Measurements from ENCODE around the gene G6PC1. TPM values are rescaled to one million over a fixed set of nuclear protein-coding genes. Genes with fewer than 3 reads are reported as not detected.

G6PC1 gene
- polyA plus RNA-seq, 1 experiment, result not detected

GRCh38 chr17:42891539-42892152 is 9.0 kb upstream of the G6PC1 start:
- H3K4me3 ChIP-seq (ENCODE audit: low read depth, low read length), result no peak overlapping the region
- ChIA-PET POLR2A (no interaction called here), CTCF (interaction anchor here (0.9 kb wide), 1 partner anchor 10 kb away, joined by 3 read pairs; no protein-coding TSS in a partner anchor)
- H3K27me3 ChIP-seq (ENCODE audit: control insufficient read depth, insufficient read depth, low read length), result peaks cover 4% of the 10 kb centered on the region
- peak; percentile 1 for DNase-seq (ENCODE audit: low read depth, low spot score)
- peak overlapping the region; percentile 52 for H3K27ac ChIP-seq (ENCODE audit: low read depth, low read length)
- no peaks in the 10 kb centered on the region for H3K9me3 ChIP-seq (ENCODE audit: control insufficient read depth, insufficient read depth, low read length)
- TF ChIP-seq, protein P1, sequence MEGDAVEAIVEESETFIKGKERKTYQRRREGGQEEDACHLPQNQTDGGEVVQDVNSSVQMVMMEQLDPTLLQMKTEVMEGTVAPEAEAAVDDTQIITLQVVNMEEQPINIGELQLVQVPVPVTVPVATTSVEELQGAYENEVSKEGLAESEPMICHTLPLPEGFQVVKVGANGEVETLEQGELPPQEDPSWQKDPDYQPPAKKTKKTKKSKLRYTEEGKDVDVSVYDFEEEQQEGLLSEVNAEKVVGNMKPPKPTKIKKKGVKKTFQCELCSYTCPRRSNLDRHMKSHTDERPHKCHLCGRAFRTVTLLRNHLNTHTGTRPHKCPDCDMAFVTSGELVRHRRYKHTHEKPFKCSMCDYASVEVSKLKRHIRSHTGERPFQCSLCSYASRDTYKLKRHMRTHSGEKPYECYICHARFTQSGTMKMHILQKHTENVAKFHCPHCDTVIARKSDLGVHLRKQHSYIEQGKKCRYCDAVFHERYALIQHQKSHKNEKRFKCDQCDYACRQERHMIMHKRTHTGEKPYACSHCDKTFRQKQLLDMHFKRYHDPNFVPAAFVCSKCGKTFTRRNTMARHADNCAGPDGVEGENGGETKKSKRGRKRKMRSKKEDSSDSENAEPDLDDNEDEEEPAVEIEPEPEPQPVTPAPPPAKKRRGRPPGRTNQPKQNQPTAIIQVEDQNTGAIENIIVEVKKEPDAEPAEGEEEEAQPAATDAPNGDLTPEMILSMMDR (IDR thresholded peaks at IDR 0.05; ENCODE audit: low read depth, low read length), result no peak

GRCh38 chr17:42893359-42893758 is 7.2 kb upstream of the G6PC1 start:
- TF ChIP-seq, protein P1 (IDR thresholded peaks at IDR 0.05; ENCODE audit: low read depth, low read length), result no peak
- no peak for DNase-seq (ENCODE audit: low read depth, low spot score)
- ChIA-PET CTCF (no interaction called here), POLR2A (no interaction called here)
- Histone ChIP-seq H3K27me3 (ENCODE audit: control insufficient read depth, insufficient read depth, low read length) (peaks cover 4% of the 10 kb centered on the region), H3K9me3 (ENCODE audit: control insufficient read depth, insufficient read depth, low read length) (no peaks in the 10 kb centered on the region), H3K4me3 (ENCODE audit: low read depth, low read length) (no peak overlapping the region), H3K27ac (ENCODE audit: low read depth, low read length) (no peak overlapping the region)

- peaks cover 4% of the 10 kb centered on the region for H3K27me3 ChIP-seq (ENCODE audit: control insufficient read depth, insufficient read depth, low read length)
- ChIA-PET POLR2A (interaction anchor here (0.6 kb wide), 1 partner anchor 80 kb away, joined by 3 read pairs; no protein-coding TSS in a partner anchor), CTCF (interaction anchor here (0.6 to 1.0 kb wide), 2 partner anchors 11 to 71 kb away, joined by 3 to 4 read pairs; partner anchors contain the start of gene BECN1)
- no peak for DNase-seq (ENCODE audit: low read depth, low spot score)
- H3K9me3 ChIP-seq (ENCODE audit: control insufficient read depth, insufficient read depth, low read length), result no peaks in the 10 kb centered on the region
- H3K4me3 ChIP-seq (ENCODE audit: low read depth, low read length), result no peak overlapping the region
- TF ChIP-seq, protein P1 (IDR thresholded peaks at IDR 0.05; ENCODE audit: low read depth, low read length), result no peak
- no peak overlapping the region for H3K27ac ChIP-seq (ENCODE audit: low read depth, low read length)
Measured at GRCh38 chr17:42894283-42895184, 6.1 kb upstream of the G6PC1 start.

- ChIA-PET POLR2A (interaction anchor here (0.6 kb wide), 1 partner anchor 81 kb away, joined by 3 read pairs; no protein-coding TSS in a partner anchor), CTCF (interaction anchor here (0.6 to 1.0 kb wide), 2 partner anchors 10 to 71 kb away, joined by 3 to 4 read pairs; partner anchors contain the start of gene BECN1)
- Histone ChIP-seq H3K27me3 (ENCODE audit: control insufficient read depth, insufficient read depth, low read length) (peaks cover 4% of the 10 kb centered on the region), H3K27ac (ENCODE audit: low read depth, low read length) (no peak overlapping the region), H3K4me3 (ENCODE audit: low read depth, low read length) (no peak overlapping the region), H3K9me3 (ENCODE audit: control insufficient read depth, insufficient read depth, low read length) (no peaks in the 10 kb centered on the region)
- TF ChIP-seq, protein P1 (IDR thresholded peaks at IDR 0.05; ENCODE audit: low read depth, low read length), result no peak
- DNase-seq (ENCODE audit: low read depth, low spot score), result peak; percentile 68
Measured at GRCh38 chr17:42895185-42895555, 5.4 kb upstream of the G6PC1 start.
